GM06990 (cell line): Measurements from ENCODE around the gene PGLYRP1.

Experiments used
- DNase-seq: peaks from one replicate; pipeline ENCODE4 v3.0.0-alpha.2; 2011; ENCODE audit not compliant: insufficient read length; ENCODE audit errors: extremely low read depth
- H3K27me3 ChIP-seq: replicated peaks from 2 replicates; pipeline ENCODE4 v1.6.0; 2011; ENCODE audit warnings: low read length; ENCODE audit not compliant: control insufficient read depth, insufficient read depth
- H3K36me3 ChIP-seq: 2 replicates; pipeline ENCODE4 v1.5.1; 2011; ENCODE audit warnings: low read length; ENCODE audit not compliant: control insufficient read depth, insufficient read depth
- H3K4me3 ChIP-seq: replicated peaks from 2 replicates; pipeline ENCODE4 v1.5.1; 2011; ENCODE audit warnings: low read depth, mild to moderate bottlenecking, control low read depth, low read length
- TF ChIP-seq, protein P1 (sequence below): IDR thresholded peaks from 2 replicates; pipeline ENCODE4 v1.5.1; 2011; ENCODE audit warnings: low read length, control low read depth, mild to moderate bottlenecking, inconsistent platforms; ENCODE audit not compliant: insufficient read depth, poor library complexity, severe bottlenecking

The PGLYRP1 gene, protein sequence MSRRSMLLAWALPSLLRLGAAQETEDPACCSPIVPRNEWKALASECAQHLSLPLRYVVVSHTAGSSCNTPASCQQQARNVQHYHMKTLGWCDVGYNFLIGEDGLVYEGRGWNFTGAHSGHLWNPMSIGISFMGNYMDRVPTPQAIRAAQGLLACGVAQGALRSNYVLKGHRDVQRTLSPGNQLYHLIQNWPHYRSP

DNA sequence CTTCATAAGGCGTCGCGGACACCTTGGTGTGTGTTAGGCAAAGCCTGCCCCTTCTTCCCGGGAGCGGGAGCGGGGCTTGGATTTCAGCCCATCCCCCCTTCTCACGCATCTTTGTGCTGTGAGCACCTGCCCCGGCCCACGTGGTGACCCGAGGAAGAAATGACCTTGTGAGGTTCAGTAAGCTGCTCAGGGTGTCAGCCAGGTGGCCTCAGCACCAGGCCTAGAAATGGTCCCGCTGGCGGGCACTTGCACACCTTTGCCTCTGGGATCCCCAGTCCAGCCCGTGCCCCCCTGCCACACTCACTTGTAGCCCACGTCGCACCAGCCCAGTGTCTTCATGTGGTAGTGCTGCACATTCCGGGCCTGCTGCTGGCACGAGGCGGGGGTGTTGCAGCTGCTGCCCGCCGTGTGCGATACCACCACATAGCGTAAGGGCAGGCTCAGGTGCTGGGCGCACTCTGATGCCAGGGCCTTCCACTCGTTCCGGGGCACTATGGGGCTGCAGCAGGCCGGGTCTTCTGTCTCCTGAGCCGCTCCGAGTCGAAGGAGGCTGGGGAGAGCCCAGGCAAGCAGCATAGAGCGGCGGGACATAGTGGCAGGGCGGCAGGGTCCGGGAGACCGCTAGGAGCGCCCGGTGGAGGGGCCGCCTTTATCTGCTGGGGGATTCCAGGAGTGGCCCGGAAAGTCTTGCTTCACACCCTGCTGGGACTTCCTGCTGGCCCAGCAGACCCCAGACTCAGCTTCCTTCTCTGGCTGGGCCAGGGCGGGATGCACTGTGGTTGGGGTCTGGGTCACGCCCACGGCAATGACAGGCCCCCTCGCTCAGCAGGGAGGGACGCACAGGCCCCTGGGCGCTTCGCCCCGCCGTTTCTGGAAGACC is at the start of gene PGLYRP1:
TSS of gene PGLYRP1 (minus strand) at position 623 of the 880 bp plus-strand sequence. CDS start at position 591, 32 bp downstream.
- Histone ChIP-seq H3K4me3 (no peak within 1 kb of the TSS), H3K36me3 (no peaks in the 10 kb centered on the region; the same call in 1 of the 2 replicates), H3K27me3 (no peaks in the 10 kb centered on the region)
- no peak for DNase-seq
- TF ChIP-seq, protein P1, sequence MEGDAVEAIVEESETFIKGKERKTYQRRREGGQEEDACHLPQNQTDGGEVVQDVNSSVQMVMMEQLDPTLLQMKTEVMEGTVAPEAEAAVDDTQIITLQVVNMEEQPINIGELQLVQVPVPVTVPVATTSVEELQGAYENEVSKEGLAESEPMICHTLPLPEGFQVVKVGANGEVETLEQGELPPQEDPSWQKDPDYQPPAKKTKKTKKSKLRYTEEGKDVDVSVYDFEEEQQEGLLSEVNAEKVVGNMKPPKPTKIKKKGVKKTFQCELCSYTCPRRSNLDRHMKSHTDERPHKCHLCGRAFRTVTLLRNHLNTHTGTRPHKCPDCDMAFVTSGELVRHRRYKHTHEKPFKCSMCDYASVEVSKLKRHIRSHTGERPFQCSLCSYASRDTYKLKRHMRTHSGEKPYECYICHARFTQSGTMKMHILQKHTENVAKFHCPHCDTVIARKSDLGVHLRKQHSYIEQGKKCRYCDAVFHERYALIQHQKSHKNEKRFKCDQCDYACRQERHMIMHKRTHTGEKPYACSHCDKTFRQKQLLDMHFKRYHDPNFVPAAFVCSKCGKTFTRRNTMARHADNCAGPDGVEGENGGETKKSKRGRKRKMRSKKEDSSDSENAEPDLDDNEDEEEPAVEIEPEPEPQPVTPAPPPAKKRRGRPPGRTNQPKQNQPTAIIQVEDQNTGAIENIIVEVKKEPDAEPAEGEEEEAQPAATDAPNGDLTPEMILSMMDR: no peak

DNA sequence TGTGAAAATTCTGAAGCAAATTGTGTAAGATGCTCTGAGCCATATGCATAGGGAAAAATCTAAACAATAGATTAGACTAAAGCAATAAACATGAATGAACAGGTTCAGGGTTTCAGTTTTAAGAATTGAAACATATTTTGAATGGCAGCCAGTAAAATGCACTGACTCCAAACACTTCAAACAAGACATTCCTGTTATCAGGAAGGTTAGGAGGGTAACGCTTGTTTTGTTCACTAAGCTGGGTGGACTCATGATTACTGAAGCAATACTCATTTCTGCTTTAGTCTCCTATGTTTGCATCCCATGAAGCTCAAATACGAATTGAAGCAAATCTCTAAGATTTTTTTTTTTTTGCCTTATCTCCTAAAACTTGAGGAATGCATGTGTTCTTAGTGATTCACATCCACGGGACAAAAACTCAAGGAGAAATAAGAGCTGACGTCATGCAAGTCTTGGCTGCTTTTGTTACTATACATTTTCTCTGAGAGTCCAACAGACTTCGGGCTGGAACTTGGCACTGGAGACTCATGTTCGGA is 47.0 kb upstream of the PGLYRP1 start:
- Histone ChIP-seq H3K4me3 (no peak overlapping the region), H3K27me3 (peaks cover 2% of the 10 kb centered on the region), H3K36me3 (no peaks in the 10 kb centered on the region)
- TF ChIP-seq, protein P1: no peak
- no peak for DNase-seq

DNA sequence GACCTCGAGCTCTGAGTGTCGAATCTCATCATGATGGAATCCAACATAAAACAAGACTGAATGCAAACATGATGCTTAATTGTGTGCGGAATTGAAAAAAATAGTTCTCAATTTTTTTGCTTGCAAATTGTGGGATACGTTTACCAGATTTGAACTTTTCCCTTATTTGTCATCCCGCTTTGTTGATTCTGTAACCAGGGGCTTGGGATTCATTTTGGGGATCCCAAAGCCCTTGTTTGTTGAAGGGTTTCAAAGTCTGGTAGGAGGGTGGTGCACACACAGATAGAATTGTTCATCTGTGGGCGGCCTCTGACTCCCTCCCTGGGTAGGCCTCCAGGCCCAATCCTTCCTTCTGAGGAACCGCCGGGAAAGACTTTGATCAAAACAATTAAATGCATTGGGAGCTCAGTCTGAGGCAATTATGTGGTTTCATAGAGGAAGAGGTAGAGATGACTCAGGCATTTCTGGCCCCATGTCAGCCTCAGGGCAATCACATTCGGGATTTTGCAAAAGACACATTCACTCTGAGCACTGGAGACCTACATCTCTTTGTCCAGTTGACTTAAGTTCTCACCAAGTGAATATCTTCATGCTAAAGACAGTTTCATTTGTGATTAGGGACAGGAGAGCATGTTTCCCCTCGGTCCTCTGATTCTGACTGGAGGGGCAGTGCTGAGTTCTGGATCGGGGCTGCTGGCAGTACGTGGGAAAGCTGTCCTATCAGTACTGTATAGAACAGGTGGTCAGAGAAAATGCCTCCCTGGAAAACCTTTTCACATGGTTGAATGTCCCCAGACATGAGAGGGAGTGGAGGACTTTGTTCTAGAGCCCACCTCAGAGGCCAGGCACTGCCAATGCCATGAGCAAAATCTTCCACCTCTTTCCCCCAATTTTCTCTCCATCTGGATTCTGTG is 45.7 kb upstream of the PGLYRP1 start:
- Histone ChIP-seq H3K27me3 (peaks cover 2% of the 10 kb centered on the region), H3K36me3 (no peaks in the 10 kb centered on the region), H3K4me3 (no peak overlapping the region)
- DNase-seq: no peak
- TF ChIP-seq, protein P1: no peak

DNA sequence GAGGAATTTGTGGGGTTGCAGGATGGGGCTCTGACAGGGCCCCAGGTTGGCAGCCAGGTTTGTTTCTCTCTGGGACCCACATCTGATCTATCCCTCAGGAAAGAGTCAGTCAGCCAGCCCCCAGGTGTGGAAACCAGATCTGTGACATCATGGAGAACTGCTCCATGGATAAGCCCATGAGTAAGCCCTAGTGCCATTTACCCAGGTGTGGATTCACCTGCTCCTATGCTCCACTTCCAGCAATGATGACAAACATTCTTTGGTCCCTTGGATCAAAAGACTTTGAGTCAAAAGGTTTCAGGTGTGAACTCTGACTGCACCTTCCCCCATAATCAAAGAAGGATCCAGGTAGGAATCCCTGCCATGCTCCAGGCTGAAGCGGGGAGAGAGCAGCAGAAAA is 44.8 kb upstream of the PGLYRP1 start:
- TF ChIP-seq, protein P1: no peak
- Histone ChIP-seq H3K4me3 (no peak overlapping the region), H3K36me3 (no peaks in the 10 kb centered on the region), H3K27me3 (peaks cover 2% of the 10 kb centered on the region)
- no peak for DNase-seq

DNA sequence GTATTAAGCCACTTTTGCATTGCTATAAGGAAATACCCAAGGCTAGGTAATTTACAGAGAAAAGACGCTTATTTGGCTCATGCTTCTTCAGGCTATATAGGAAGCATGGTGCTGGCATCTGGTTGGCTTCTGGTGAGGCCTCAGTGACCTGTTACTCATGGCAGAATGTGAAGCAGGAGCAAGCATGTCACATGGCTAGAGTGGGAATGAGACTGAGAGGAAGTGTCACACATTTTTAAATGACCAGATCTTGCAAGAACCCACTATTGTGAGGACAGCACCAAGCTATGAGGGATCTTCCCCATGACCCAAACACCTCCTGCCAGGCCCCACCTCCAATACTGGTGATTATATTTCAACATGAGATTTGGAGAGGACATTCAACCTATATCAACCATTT is 43.6 kb upstream of the PGLYRP1 start:
- TF ChIP-seq, protein P1: no peak
- DNase-seq: no peak
- no peaks in the 10 kb centered on the region for H3K36me3 ChIP-seq
- H3K27me3 ChIP-seq: peaks cover 2% of the 10 kb centered on the region
- H3K4me3 ChIP-seq: no peak overlapping the region
